GM21528 (cell line): ENCODE results near the gene SEC23B.

Source experiments
- ATAC-seq: cut with Tn5 transposase; IDR thresholded peaks from one replicate; pipeline ENCODE4 v1.9.1; 2021; ENCODE audit warnings: mild to moderate bottlenecking, moderate library complexity; ENCODE audit not compliant: unreplicated experiment, low FRiP score

SEC23B gene

GRCh38 chr20:18580012-18580411, 72.3 kb downstream of the SEC23B start:
- no peak for ATAC-seq

GRCh38 chr20:18585134-18585533, 77.4 kb downstream of the SEC23B start:
- no peak for ATAC-seq

DNA sequence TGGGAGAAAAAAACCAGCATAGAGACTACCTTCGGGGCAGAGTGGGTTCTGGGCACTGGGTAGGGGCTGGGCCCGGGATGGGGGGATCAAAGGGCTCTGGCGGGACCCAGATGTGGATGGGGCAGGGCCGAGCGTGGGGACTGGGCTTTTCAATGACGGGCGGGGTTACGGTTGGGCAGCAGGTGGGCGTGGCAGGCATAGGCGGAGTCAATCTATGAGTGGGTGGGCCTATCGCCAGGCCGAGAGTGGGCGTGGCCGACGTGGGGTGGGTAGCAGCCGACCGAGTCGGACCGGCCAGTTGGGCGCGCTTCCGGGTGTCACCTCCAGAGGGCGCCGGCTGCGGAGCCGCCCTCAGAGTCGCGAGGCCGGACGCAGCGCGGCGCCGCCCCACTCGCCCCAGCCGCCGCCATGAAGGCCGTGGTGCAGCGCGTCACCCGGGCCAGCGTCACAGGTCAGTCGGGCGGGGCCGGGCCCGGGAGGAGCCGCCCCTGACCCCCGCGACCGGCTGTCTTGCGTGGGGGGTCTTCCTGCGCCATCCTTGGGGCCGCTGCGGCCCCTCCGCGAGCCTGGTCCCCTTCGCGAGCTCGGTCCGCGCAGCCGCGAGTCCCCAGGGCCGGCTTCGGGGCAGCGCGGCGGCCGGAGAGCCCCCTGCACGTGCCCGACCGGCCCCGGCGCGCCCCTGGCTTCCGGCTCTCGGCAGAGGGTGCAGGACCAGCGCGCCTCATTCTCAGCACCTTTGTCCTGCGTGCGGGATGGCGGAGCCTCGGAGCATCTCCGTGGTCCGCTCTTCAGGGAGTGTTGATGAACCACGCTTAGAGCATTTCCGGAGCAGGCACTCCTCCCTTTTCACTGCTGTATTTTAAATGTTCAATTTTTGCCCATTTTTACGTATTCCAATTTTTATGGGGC, 80.2 kb downstream of the SEC23B start, which contains the start of gene DTD1:
Gene DTD1, plus strand, starts transcription at position 390 of the 909 bp plus-strand sequence. Its CDS starts 19 bp downstream, at position 409.
- peak; percentile 83 for ATAC-seq

- ATAC-seq: peak; percentile 12
Measured at GRCh38 chr20:18588574-18588933, 80.8 kb downstream of the SEC23B start.

GRCh38 chr20:18589941-18590674, 82.4 kb downstream of the SEC23B start:
- no peak for ATAC-seq

DNA sequence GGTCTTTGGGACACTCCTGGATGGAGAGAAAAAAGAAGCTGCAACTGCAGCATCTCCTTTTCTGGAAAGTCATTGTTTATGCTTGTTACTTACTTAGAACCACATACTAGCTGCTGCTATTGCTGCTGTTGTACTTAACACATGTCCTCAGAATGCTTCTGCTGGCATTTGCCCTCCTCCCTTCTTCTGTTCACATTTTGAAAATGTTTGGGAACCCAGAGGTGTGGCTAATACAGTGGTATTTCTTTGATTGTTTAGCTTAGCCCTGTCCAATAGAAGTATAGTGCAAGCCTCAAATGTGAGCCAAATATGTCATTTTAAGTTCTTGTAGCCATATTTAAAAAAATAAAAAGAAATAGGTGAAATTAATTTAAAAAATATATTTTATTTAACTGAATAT, 88.5 kb downstream of the SEC23B start:
- ATAC-seq: no peak

DNA sequence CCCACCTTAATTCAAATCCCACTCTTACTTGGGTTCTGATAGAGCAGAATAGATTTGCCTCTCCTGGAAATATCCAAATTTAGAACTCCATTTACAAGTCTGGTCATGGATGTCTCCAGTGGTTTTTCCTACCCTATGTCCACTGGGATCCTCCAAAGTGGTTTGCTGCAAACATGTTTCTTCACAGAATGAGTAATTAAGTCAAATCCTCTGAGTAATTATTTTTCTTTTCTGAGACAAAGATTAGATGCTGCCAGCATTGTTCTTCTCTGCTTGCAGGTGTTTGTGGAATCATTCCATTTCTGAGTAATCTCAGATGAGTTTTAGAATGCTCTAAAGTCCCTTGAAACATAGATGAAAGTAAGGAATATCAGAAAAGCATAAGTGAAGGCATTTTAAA, 102.0 kb downstream of the SEC23B start:
- no peak for ATAC-seq
